GM23338 (cell line): ENCODE measurements around the gene DSC2. TPM values are rescaled to one million over a fixed set of nuclear protein-coding genes. Genes with fewer than 3 reads are reported as not detected.

ENCODE experiments used
- ATAC-seq: fragments of 200-7000 bp; cut with Tn5 transposase; 3 replicates; pipeline ENCODE4 v1.9.1; 2020
- DNase-seq: peaks from one replicate; pipeline ENCODE4 v3.0.0-alpha.2; 2015; ENCODE audit warnings: low spot score
- H2AFZ ChIP-seq: fragments of 200-600 bp; sonication (generic); 2 replicates; pipeline ENCODE4 v1.8.0; 2016; ENCODE audit warnings: antibody characterized with exemption, mild to moderate bottlenecking, moderate library complexity
- H3F3A ChIP-seq: fragments of 200-600 bp; sonication (generic); replicated peaks from 2 replicates; pipeline ENCODE4 v1.8.0; 2017; ENCODE audit warnings: antibody characterized with exemption, mixed run types, low read depth
- H3K27ac ChIP-seq: fragments of 200-600 bp; sonication (generic); 2 replicates; pipeline ENCODE4 v1.6.1; 2016; ENCODE audit warnings: low read depth
- H3K27me3 ChIP-seq: fragments of 200-600 bp; sonication (generic); 2 replicates; pipeline ENCODE4 v1.8.0; 2016; ENCODE audit warnings: mild to moderate bottlenecking, mixed run types, moderate library complexity; ENCODE audit not compliant: insufficient read depth
- H3K36me3 ChIP-seq: fragments of 200-600 bp; sonication (generic); 2 replicates; pipeline ENCODE4 v1.8.0; 2016; ENCODE audit warnings: mild to moderate bottlenecking; ENCODE audit not compliant: insufficient read depth
- H3K4me1 ChIP-seq: fragments of 200-600 bp; sonication (generic); 2 replicates; pipeline ENCODE4 v1.8.0; 2016; ENCODE audit warnings: mild to moderate bottlenecking, moderate library complexity; ENCODE audit not compliant: insufficient read depth
- H3K4me2 ChIP-seq: fragments of 200-600 bp; sonication (generic); 2 replicates; pipeline ENCODE4 v1.7.1; 2017; ENCODE audit warnings: mixed run types
- H3K4me3 ChIP-seq: fragments of 200-600 bp; sonication (generic); 2 replicates; pipeline ENCODE4 v1.6.1; 2016; ENCODE audit warnings: mixed run types
- H3K79me2 ChIP-seq: fragments of 200-600 bp; sonication (generic); replicated peaks from 2 replicates; pipeline ENCODE4 v1.8.0; 2017; ENCODE audit warnings: mild to moderate bottlenecking; ENCODE audit not compliant: insufficient read depth
- H3K9me2 ChIP-seq: fragments of 200-600 bp; sonication (generic); 2 replicates; pipeline ENCODE4 v1.8.0; 2017; ENCODE audit not compliant: insufficient read depth
- H4K20me1 ChIP-seq: fragments of 200-600 bp; sonication (generic); replicated peaks from 2 replicates; pipeline ENCODE4 v1.8.0; 2017; ENCODE audit warnings: mild to moderate bottlenecking; ENCODE audit not compliant: insufficient read depth
- H3K27ac Mint-ChIP-seq: 2 replicates; pipeline ENCODE4 v1.8.0; 2020; ENCODE audit warnings: inconsistent platforms, mild to moderate bottlenecking, moderate library complexity, mixed read lengths
- H3K27me3 Mint-ChIP-seq: 3 replicates; pipeline ENCODE4 v1.8.0; 2022; ENCODE audit warnings: low read depth, mild to moderate bottlenecking, moderate library complexity, mixed read lengths, inconsistent platforms; ENCODE audit not compliant: insufficient read depth, poor library complexity
- H3K36me3 Mint-ChIP-seq: 3 replicates; pipeline ENCODE4 v1.8.0; 2021; ENCODE audit warnings: low read depth, mild to moderate bottlenecking, inconsistent platforms, moderate library complexity, mixed read lengths
- H3K4me1 Mint-ChIP-seq: 3 replicates; pipeline ENCODE4 v1.8.0; 2020; ENCODE audit warnings: mild to moderate bottlenecking, inconsistent platforms, mixed read lengths
- H3K4me3 Mint-ChIP-seq: 3 replicates; pipeline ENCODE4 v1.8.0; 2021; ENCODE audit warnings: moderate library complexity, mild to moderate bottlenecking, inconsistent platforms, mixed read lengths
- H3K9me3 Mint-ChIP-seq: 3 replicates; pipeline ENCODE4 v1.8.0; 2020; ENCODE audit warnings: moderate library complexity, mild to moderate bottlenecking, inconsistent platforms, mixed read lengths
- CREB1 ChIP-seq: fragments of 250-450 bp; sonication (Bioruptor Pico); IDR thresholded peaks from 2 replicates; pipeline ENCODE4 v1.5.0; 2020; ENCODE audit warnings: low read depth, mild to moderate bottlenecking, moderate library complexity
- ETS1 ChIP-seq: IDR thresholded peaks from 2 replicates; pipeline ENCODE4 v1.6.1; 2016; ENCODE audit warnings: antibody characterized with exemption
- EZH2 ChIP-seq: fragments of 200-600 bp; sonication (generic); IDR thresholded peaks from one replicate; pipeline ENCODE4 v1.8.0; 2017; ENCODE audit warnings: antibody characterized with exemption, mild to moderate bottlenecking, low read depth; ENCODE audit not compliant: unreplicated experiment
- EZH2phosphoT487 ChIP-seq: fragments of 200-600 bp; sonication (generic); IDR thresholded peaks from one replicate; pipeline ENCODE4 v1.8.1; 2018; ENCODE audit warnings: antibody characterized with exemption; ENCODE audit not compliant: unreplicated experiment
- JUNB ChIP-seq: IDR thresholded peaks from one replicate; pipeline ENCODE4 v1.6.1; 2016; ENCODE audit warnings: antibody characterized with exemption; ENCODE audit not compliant: unreplicated experiment
- NANOG ChIP-seq: IDR thresholded peaks from 2 replicates; pipeline ENCODE4 v1.6.1; 2016; ENCODE audit warnings: antibody characterized with exemption, borderline replicate concordance
- POLR2AphosphoS5 ChIP-seq: IDR thresholded peaks from 2 replicates; pipeline ENCODE4 v1.6.1; 2016; ENCODE audit warnings: antibody characterized with exemption, low read depth
- REST ChIP-seq: IDR thresholded peaks from one replicate; pipeline ENCODE4 v1.6.1; 2018; ENCODE audit warnings: antibody characterized with exemption; ENCODE audit not compliant: unreplicated experiment
- STAT1 ChIP-seq: IDR thresholded peaks from one replicate; pipeline ENCODE4 v1.6.1; 2016; ENCODE audit warnings: antibody characterized with exemption; ENCODE audit not compliant: unreplicated experiment
- ZNF331 ChIP-seq: fragments of 250-450 bp; sonication (Bioruptor Pico); IDR thresholded peaks from 2 replicates; pipeline ENCODE4 v1.5.0; 2020; ENCODE audit warnings: low read depth, mild to moderate bottlenecking, moderate library complexity
- polyA plus RNA-seq: library from polyadenylated mRNA; unstranded; fragments of >200 nt; fragmentation: Nextera tagmentation; extraction: Ambion mirVana; gene quantifications from 2 replicates; pipeline ENCODE4 v1.2.1, GENCODE V29; 2016
- total RNA-seq: library from RNA; depleted of rRNA; stranded (reverse); fragments of >200 nt; shearing (Covaris generic); gene quantifications from 2 replicates; pipeline ENCODE4 v1.2.3, GENCODE V29; 2014
- TF ChIP-seq, protein P1 (sequence below), 2 experiments: fragments of 200-600 bp in 1 of 2; sonication (generic) in 1 of 2; conservative IDR thresholded peaks; 2 replicates each; pipeline versions ENCODE4 v1.5.1 to v1.6.1; 2016 to 2017; ENCODE audit warnings: antibody characterized with exemption in 2 of 2, low read depth in 2 of 2, mild to moderate bottlenecking in 2 of 2, moderate library complexity in 1 of 2

Gene DSC2
- total and polyA plus RNA-seq, 2 experiments from 2014 or later: 10.5 to 20.4 TPM

- Histone ChIP-seq H3K27me3 (no peaks in the 10 kb centered on the region), H3K79me2 (no peaks in the 10 kb centered on the region), H3K4me3 (no peak overlapping the region), H3F3A (no peaks in the 10 kb centered on the region), H4K20me1 (no peaks in the 10 kb centered on the region), H3K9me2 (peaks cover 8% of the 10 kb centered on the region; the same call in 1 of the 2 replicates), H2AFZ (peak overlapping the region; percentile 52; the same call in 1 of the 2 replicates), H3K27ac (no peak overlapping the region), H3K4me1 (no peaks in the 10 kb centered on the region), H3K36me3 (no peaks in the 10 kb centered on the region), H3K4me2 (no peak overlapping the region)
- no peak for ATAC-seq
- TF ChIP-seq POLR2AphosphoS5 (no peak), ETS1 (no peak)
- DNase-seq: no peak
- no peaks in the 10 kb centered on the region; the same call in 2 of the 3 replicates for H3K4me1 Mint-ChIP-seq
- no peaks in the 10 kb centered on the region for H3K27me3 Mint-ChIP-seq
- H3K9me3 Mint-ChIP-seq: no peaks in the 10 kb centered on the region
- H3K4me3 Mint-ChIP-seq: no peak overlapping the region
- H3K36me3 Mint-ChIP-seq: no peaks in the 10 kb centered on the region
- H3K27ac Mint-ChIP-seq: no peak overlapping the region
Observed at GRCh38 chr18:31112804-31113203, 10.6 kb upstream of the DSC2 start.

DNA sequence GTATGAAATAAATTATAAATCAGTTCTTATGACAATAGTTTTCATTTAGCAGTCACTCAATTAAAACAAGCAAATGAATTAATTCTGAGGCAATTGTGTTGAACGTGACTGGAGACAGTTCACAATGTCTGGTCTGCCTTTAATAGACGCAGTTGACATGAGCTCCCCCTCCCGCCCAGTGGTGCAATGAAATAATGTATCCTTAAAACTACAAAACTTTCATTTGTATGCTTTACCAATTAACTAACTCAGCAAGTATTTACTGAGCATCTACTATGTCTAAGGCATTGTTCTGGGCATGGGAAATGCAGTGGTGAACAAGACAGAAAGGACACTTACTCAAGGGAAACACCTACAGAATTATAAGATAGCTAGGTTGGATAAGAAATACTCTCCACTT is 3.5 kb upstream of the DSC2 start:
- Histone ChIP-seq H3K36me3 (no peaks in the 10 kb centered on the region), H3K4me3 (no peak overlapping the region), H3K9me2 (no peaks in the 10 kb centered on the region), H3F3A (no peaks in the 10 kb centered on the region), H2AFZ (no peak overlapping the region), H3K79me2 (no peaks in the 10 kb centered on the region), H4K20me1 (no peaks in the 10 kb centered on the region), H3K4me1 (peaks cover 15% of the 10 kb centered on the region), H3K4me2 (no peak overlapping the region), H3K27me3 (no peaks in the 10 kb centered on the region), H3K27ac (no peak overlapping the region)
- no peak overlapping the region for H3K27ac Mint-ChIP-seq
- ATAC-seq: no peak
- H3K9me3 Mint-ChIP-seq: no peaks in the 10 kb centered on the region
- TF ChIP-seq POLR2AphosphoS5: no peak
- TF ChIP-seq, protein P1, sequence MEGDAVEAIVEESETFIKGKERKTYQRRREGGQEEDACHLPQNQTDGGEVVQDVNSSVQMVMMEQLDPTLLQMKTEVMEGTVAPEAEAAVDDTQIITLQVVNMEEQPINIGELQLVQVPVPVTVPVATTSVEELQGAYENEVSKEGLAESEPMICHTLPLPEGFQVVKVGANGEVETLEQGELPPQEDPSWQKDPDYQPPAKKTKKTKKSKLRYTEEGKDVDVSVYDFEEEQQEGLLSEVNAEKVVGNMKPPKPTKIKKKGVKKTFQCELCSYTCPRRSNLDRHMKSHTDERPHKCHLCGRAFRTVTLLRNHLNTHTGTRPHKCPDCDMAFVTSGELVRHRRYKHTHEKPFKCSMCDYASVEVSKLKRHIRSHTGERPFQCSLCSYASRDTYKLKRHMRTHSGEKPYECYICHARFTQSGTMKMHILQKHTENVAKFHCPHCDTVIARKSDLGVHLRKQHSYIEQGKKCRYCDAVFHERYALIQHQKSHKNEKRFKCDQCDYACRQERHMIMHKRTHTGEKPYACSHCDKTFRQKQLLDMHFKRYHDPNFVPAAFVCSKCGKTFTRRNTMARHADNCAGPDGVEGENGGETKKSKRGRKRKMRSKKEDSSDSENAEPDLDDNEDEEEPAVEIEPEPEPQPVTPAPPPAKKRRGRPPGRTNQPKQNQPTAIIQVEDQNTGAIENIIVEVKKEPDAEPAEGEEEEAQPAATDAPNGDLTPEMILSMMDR (conservative IDR thresholded peaks at IDR 0.05; ENCODE audit: low read depth in 2 of 2): peak; percentile 22 to 27; a peak in 3 of 4 replicates
- no peak for TF ChIP-seq EZH2
- H3K4me3 Mint-ChIP-seq: no peak overlapping the region
- peaks cover 15% of the 10 kb centered on the region for H3K4me1 Mint-ChIP-seq
- peaks cover 3% of the 10 kb centered on the region for H3K27me3 Mint-ChIP-seq
- DNase-seq: no peak
- H3K36me3 Mint-ChIP-seq: no peaks in the 10 kb centered on the region

GRCh38 chr18:31104444-31104843 is 2.2 kb upstream of the DSC2 start:
- H3K4me1 Mint-ChIP-seq: peaks cover 23% of the 10 kb centered on the region
- H3K4me2 ChIP-seq: no peak overlapping the region
- no peak overlapping the region for H2AFZ ChIP-seq
- no peak overlapping the region for H3K4me3 ChIP-seq
- no peak overlapping the region for H3K4me3 Mint-ChIP-seq
- peaks cover 6% of the 10 kb centered on the region; the same call in 1 of the 2 replicates for H3K27me3 ChIP-seq
- no peaks in the 10 kb centered on the region for H3K9me3 Mint-ChIP-seq
- DNase-seq: no peak
- no peaks in the 10 kb centered on the region for H4K20me1 ChIP-seq
- no peaks in the 10 kb centered on the region for H3K36me3 ChIP-seq
- peaks cover 4% of the 10 kb centered on the region for H3K27me3 Mint-ChIP-seq
- no peaks in the 10 kb centered on the region for H3K36me3 Mint-ChIP-seq
- no peak overlapping the region for H3K27ac ChIP-seq
- peaks cover 8% of the 10 kb centered on the region for H3K79me2 ChIP-seq
- peaks cover 20% of the 10 kb centered on the region for H3K4me1 ChIP-seq
- H3F3A ChIP-seq: no peaks in the 10 kb centered on the region
- ATAC-seq: no peak
- H3K9me2 ChIP-seq: no peaks in the 10 kb centered on the region
- no peak overlapping the region for H3K27ac Mint-ChIP-seq
- TF ChIP-seq ZNF331 (no peak), REST (no peak), STAT1 (no peak), EZH2phosphoT487 (no peak), POLR2AphosphoS5 (no peak), JUNB (no peak), NANOG (no peak), EZH2 (no peak), CREB1 (CRISPR knock-in tag) (no peak)
- TF ChIP-seq, protein P1 (conservative IDR thresholded peaks at IDR 0.05; ENCODE audit: low read depth in 2 of 2): no peak
